Measurements from ENCODE around the gene ZNF780B. TPM values are rescaled to one million over a fixed set of nuclear protein-coding genes. Genes with fewer than 3 reads are reported as not detected.
"Not testable (repeated sequence)": the region's sequence is repeated elsewhere in the genome, so short reads cannot be mapped to it uniquely, and the experiment has no call there.

Gene ZNF780B
- total RNA-seq, 2 experiments from 2014 or later = 11.8 to 13.9 TPM

- Mint-ChIP-seq H3K36me3 (peaks cover 75% of the 10 kb centered on the region), H3K4me1 (ENCODE audit: low read depth) (no peaks in the 10 kb centered on the region), H3K9me3 (peaks cover 39% of the 10 kb centered on the region), H3K4me3 (no peak overlapping the region), H3K27ac (no peak overlapping the region), H3K27me3 (no peaks in the 10 kb centered on the region)
- no peak for DNase-seq
- ChIA-PET CTCF (no interaction called here), POLR2A (no interaction called here)
- intact Hi-C loops (cut with micrococcal nuclease) = no loop called here
These were observed 25.4 kb upstream of the ZNF780B start for GRCh38 chr19:40081411-40081810.

GRCh38 chr19:40080289-40080688, 24.3 kb upstream of the ZNF780B start:
- DNase-seq = no peak
- CTCF ChIA-PET = no interaction called here
- H3K4me3 Mint-ChIP-seq = no peak overlapping the region

GRCh38 chr19:40078377-40078776, 22.3 kb upstream of the ZNF780B start:
- Mint-ChIP-seq H3K4me1 (ENCODE audit: low read depth) (no peaks in the 10 kb centered on the region), H3K4me3 (no peak overlapping the region), H3K36me3 (peaks cover 96% of the 10 kb centered on the region), H3K27me3 (no peaks in the 10 kb centered on the region), H3K27ac (no peak overlapping the region), H3K9me3 (peaks cover 68% of the 10 kb centered on the region)
- ChIA-PET POLR2A (no interaction called here), CTCF (interaction anchor here (0.6 kb wide), 1 partner anchor 90 kb away, joined by 3 read pairs; no protein-coding TSS in a partner anchor)
- intact Hi-C loops (cut with micrococcal nuclease) = no loop called here
- DNase-seq = no peak

More at GRCh38 chr19:40080289-40080688, 24.3 kb upstream of the ZNF780B start:
- intact Hi-C loops (cut with micrococcal nuclease) = no loop called here
- Mint-ChIP-seq H3K27me3 (no peaks in the 10 kb centered on the region), H3K4me1 (ENCODE audit: low read depth) (no peaks in the 10 kb centered on the region), H3K9me3 (peaks cover 49% of the 10 kb centered on the region), H3K36me3 (peaks cover 86% of the 10 kb centered on the region), H3K27ac (no peak overlapping the region)
- POLR2A ChIA-PET = no interaction called here

GRCh38 chr19:40070058-40070457, 14.0 kb upstream of the ZNF780B start:
- ChIA-PET CTCF (no interaction called here), POLR2A (no interaction called here)
- intact Hi-C loops (cut with micrococcal nuclease) = no loop called here
- DNase-seq = no peak
- no peak overlapping the region for H3K4me3 Mint-ChIP-seq
- no peaks in the 10 kb centered on the region for H3K27me3 Mint-ChIP-seq
- H3K9me3 Mint-ChIP-seq = peaks cover 57% of the 10 kb centered on the region
- no peaks in the 10 kb centered on the region for H3K4me1 Mint-ChIP-seq (ENCODE audit: low read depth)
- no peak overlapping the region for H3K27ac Mint-ChIP-seq
- peaks cover 47% of the 10 kb centered on the region for H3K36me3 Mint-ChIP-seq

- CTCF ChIA-PET = no interaction called here
- Mint-ChIP-seq H3K4me3 (no peak overlapping the region), H3K9me3 (peaks cover 18% of the 10 kb centered on the region), H3K27me3 (peaks cover 1% of the 10 kb centered on the region), H3K4me1 (ENCODE audit: low read depth) (peaks cover 15% of the 10 kb centered on the region), H3K27ac (no peak overlapping the region), H3K36me3 (peaks cover 6% of the 10 kb centered on the region)
- intact Hi-C loops (cut with micrococcal nuclease) = no loop called here
- DNase-seq = no peak
- POLR2A ChIA-PET = no interaction called here
These were observed 3.6 kb upstream of the ZNF780B start for GRCh38 chr19:40059624-40060023.

GRCh38 chr19:40057166-40057565, 1.1 kb upstream of the ZNF780B start:
- Mint-ChIP-seq H3K27ac (no peak overlapping the region), H3K36me3 (peaks cover 17% of the 10 kb centered on the region), H3K9me3 (peaks cover 12% of the 10 kb centered on the region), H3K27me3 (peaks cover 1% of the 10 kb centered on the region), H3K4me3 (peak overlapping the region; percentile 99), H3K4me1 (ENCODE audit: low read depth) (peaks cover 38% of the 10 kb centered on the region)
- POLR2A ChIA-PET = no interaction called here
- CTCF ChIA-PET = no interaction called here
- intact Hi-C loops (cut with micrococcal nuclease) = loop anchor here (2.0 kb wide), 1 partner anchor 34 kb away; the partner anchor contains the start of gene ZNF780A
- no peak for DNase-seq

- intact Hi-C loops (cut with micrococcal nuclease) = loop anchor here (2.0 kb wide), 1 partner anchor 34 kb away; the partner anchor contains the start of gene ZNF780A
- peak overlapping the region; percentile 93 for H3K27ac Mint-ChIP-seq
- peak overlapping the region; percentile 99 for H3K4me3 Mint-ChIP-seq
- H3K9me3 Mint-ChIP-seq = peaks cover 13% of the 10 kb centered on the region
- DNase-seq = no peak
- peaks cover 38% of the 10 kb centered on the region for H3K4me1 Mint-ChIP-seq (ENCODE audit: low read depth)
- ChIA-PET CTCF (no interaction called here), POLR2A (interaction anchor here (0.6 to 2.7 kb wide), 2 partner anchors 86 to 406 kb away, joined by 5 to 13 read pairs; partner anchors contain the start of gene PSMC4)
- H3K27me3 Mint-ChIP-seq = peaks cover 1% of the 10 kb centered on the region
- peaks cover 19% of the 10 kb centered on the region for H3K36me3 Mint-ChIP-seq
These were observed 474 bp upstream of the ZNF780B start for GRCh38 chr19:40056505-40056904.

GRCh38 chr19:40055049-40055448, 982 bp downstream of the ZNF780B start:
- POLR2A ChIA-PET = interaction anchor here (0.5 to 2.7 kb wide), 4 partner anchors 29 to 209 kb away, joined by 3 to 13 read pairs (median 3); partner anchors contain the start of genes FBL and PSMC4
- Mint-ChIP-seq H3K27ac (no peak overlapping the region), H3K27me3 (peaks cover 1% of the 10 kb centered on the region), H3K4me1 (ENCODE audit: low read depth) (peaks cover 38% of the 10 kb centered on the region), H3K4me3 (peak overlapping the region; percentile 99), H3K9me3 (peaks cover 18% of the 10 kb centered on the region), H3K36me3 (peaks cover 28% of the 10 kb centered on the region)
- no peak for DNase-seq
- CTCF ChIA-PET = interaction anchor here (1.2 kb wide), 1 partner anchor 85 kb away, joined by 7 read pairs; the partner anchor contains the start of gene PSMC4
- intact Hi-C loops (cut with micrococcal nuclease) = no loop called here

- Mint-ChIP-seq H3K4me3 (peak overlapping the region; percentile 99), H3K36me3 (peaks cover 28% of the 10 kb centered on the region), H3K9me3 (peaks cover 13% of the 10 kb centered on the region), H3K27ac (no peak overlapping the region), H3K4me1 (ENCODE audit: low read depth) (peaks cover 38% of the 10 kb centered on the region), H3K27me3 (peaks cover 1% of the 10 kb centered on the region)
- CTCF ChIA-PET = no interaction called here
- POLR2A ChIA-PET = interaction anchor here (1.0 to 2.7 kb wide), 2 partner anchors 84 to 209 kb away, joined by 3 to 13 read pairs; partner anchors contain the start of genes FBL and PSMC4
- no peak for DNase-seq
- intact Hi-C loops (cut with micrococcal nuclease) = no loop called here
These were observed 1.4 kb downstream of the ZNF780B start for GRCh38 chr19:40054632-40055031.

- ChIA-PET POLR2A (no interaction called here), CTCF (no interaction called here)
These were observed 2.5 kb downstream of the ZNF780B start for GRCh38 chr19:40053491-40053890.

GRCh38 chr19:40041718-40042117, 14.3 kb downstream of the ZNF780B start:
- H3K4me3 Mint-ChIP-seq; H3K4me1 Mint-ChIP-seq (ENCODE audit: low read depth); POLR2A ChIA-PET; H3K27ac Mint-ChIP-seq; DNase-seq; CTCF ChIA-PET; intact Hi-C loops (cut with micrococcal nuclease); H3K27me3 Mint-ChIP-seq: not testable (repeated sequence)
- peaks cover 57% of the 10 kb centered on the region for H3K9me3 Mint-ChIP-seq
- peaks cover 56% of the 10 kb centered on the region for H3K36me3 Mint-ChIP-seq

More at GRCh38 chr19:40053491-40053890, 2.5 kb downstream of the ZNF780B start:
- H3K9me3 Mint-ChIP-seq = peaks cover 6% of the 10 kb centered on the region
- no peaks in the 10 kb centered on the region for H3K27me3 Mint-ChIP-seq
- peaks cover 38% of the 10 kb centered on the region for H3K4me1 Mint-ChIP-seq (ENCODE audit: low read depth)
- no peak overlapping the region for H3K27ac Mint-ChIP-seq
- H3K4me3 Mint-ChIP-seq = no peak overlapping the region
- H3K36me3 Mint-ChIP-seq = peaks cover 32% of the 10 kb centered on the region
- no peak for DNase-seq
- intact Hi-C loops (cut with micrococcal nuclease) = no loop called here

- H3K4me1 Mint-ChIP-seq (ENCODE audit: low read depth); POLR2A ChIA-PET; CTCF ChIA-PET; intact Hi-C loops (cut with micrococcal nuclease); DNase-seq; H3K4me3 Mint-ChIP-seq; H3K27ac Mint-ChIP-seq; H3K27me3 Mint-ChIP-seq: not testable (repeated sequence)
- Mint-ChIP-seq H3K36me3 (peaks cover 37% of the 10 kb centered on the region), H3K9me3 (peaks cover 65% of the 10 kb centered on the region)
These were observed 18.0 kb downstream of the ZNF780B start for GRCh38 chr19:40038047-40038446.

- H3K36me3 Mint-ChIP-seq = peaks cover 37% of the 10 kb centered on the region
- H3K27ac Mint-ChIP-seq = no peak overlapping the region
- H3K4me3 Mint-ChIP-seq = no peak overlapping the region
- no peaks in the 10 kb centered on the region for H3K27me3 Mint-ChIP-seq
- ChIA-PET POLR2A (interaction anchor here (0.6 kb wide), 1 partner anchor 662 kb away, joined by 4 read pairs; no protein-coding TSS in a partner anchor), CTCF (no interaction called here)
- H3K4me1 Mint-ChIP-seq (ENCODE audit: low read depth) = no peaks in the 10 kb centered on the region
- intact Hi-C loops (cut with micrococcal nuclease) = no loop called here
- no peak for DNase-seq
- peaks cover 67% of the 10 kb centered on the region for H3K9me3 Mint-ChIP-seq
These were observed 20.0 kb downstream of the ZNF780B start for GRCh38 chr19:40035996-40036395.

Measured in activated CD4-positive, alpha-beta memory T cell treated with anti-CD3 and anti-CD28 coated beads for 36 hours (primary cell).